Progenitor cell of endocrine pancreas (in vitro differentiated cells): ENCODE measurements around the gene C13orf42. TPM values are rescaled to one million over a fixed set of nuclear protein-coding genes. Genes with fewer than 3 reads are reported as not detected.

Source experiments
- DNase-seq: peaks from one replicate; pipeline ENCODE4 v3.0.0; 2021; ENCODE audit warnings: low spot score; ENCODE audit not compliant: unreplicated experiment
- H3K27ac Mint-ChIP-seq: 2 replicates; pipeline ENCODE4 v1.8.0; 2021; ENCODE audit warnings: mild to moderate bottlenecking, moderate library complexity, mixed read lengths
- H3K27me3 Mint-ChIP-seq: 2 replicates; pipeline ENCODE4 v1.8.0; 2021; ENCODE audit warnings: mixed read lengths
- H3K36me3 Mint-ChIP-seq: 2 replicates; pipeline ENCODE4 v1.8.0; 2022; ENCODE audit warnings: mixed read lengths; ENCODE audit not compliant: insufficient read depth
- H3K4me1 Mint-ChIP-seq: 2 replicates; pipeline ENCODE4 v1.8.0; 2021; ENCODE audit warnings: low read depth, mixed read lengths
- H3K4me3 Mint-ChIP-seq: 2 replicates; pipeline ENCODE4 v1.8.0; 2021; ENCODE audit warnings: low read depth, mild to moderate bottlenecking, moderate library complexity, mixed read lengths
- H3K9me3 Mint-ChIP-seq: 2 replicates; pipeline ENCODE4 v1.8.0; 2021; ENCODE audit warnings: low read depth, mixed read lengths
- total RNA-seq: library from RNA; stranded (reverse); gene quantifications from 2 replicates; pipeline ENCODE4 v1.2.1, GENCODE V29; 2021
- TF ChIP-seq, protein P1 (sequence below): fragments of 200-600 bp; sonication (generic); IDR thresholded peaks from one replicate; pipeline ENCODE4 v1.5.0; 2021; ENCODE audit warnings: antibody characterized with exemption, mild to moderate bottlenecking; ENCODE audit not compliant: unreplicated experiment

The C13orf42 gene
- total RNA-seq, 1 donor from 2014 or later: not detected

DNA sequence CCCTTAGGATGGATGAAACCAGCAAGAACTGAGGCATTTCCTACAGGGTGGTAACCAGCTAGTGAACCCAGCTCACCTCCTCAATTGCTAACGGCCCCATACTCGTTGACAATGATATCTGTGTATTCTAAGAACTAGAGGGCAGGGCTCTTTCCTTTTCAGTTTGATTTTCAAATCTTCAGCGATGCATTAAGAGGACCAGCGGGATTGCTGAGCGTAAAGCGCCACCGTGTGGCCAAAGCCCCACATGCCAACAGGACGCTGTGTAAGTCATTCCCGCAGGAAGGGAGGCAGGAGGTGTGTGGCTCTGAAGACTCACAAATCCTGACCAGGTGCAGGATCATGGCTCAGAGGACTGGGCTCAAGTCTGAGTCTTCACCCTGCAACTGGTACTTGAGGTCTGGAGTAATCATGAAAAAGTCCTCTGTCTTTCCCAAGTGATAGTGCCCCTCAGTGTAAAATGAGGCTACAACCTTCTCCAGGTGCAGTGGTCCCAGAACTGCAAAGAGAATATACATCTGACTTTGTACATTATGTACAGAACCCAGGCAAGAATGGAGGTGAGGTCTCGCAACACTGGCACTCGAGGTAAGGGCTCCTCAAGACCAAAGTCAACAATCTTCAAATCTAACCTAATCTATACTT is 40.9 kb downstream of the C13orf42 start:
- peak; percentile 76 for DNase-seq
- Mint-ChIP-seq H3K27ac (no peak overlapping the region), H3K27me3 (peaks cover 18% of the 10 kb centered on the region), H3K4me1 (no peaks in the 10 kb centered on the region), H3K9me3 (peaks cover 6% of the 10 kb centered on the region), H3K4me3 (no peak overlapping the region), H3K36me3 (no peaks in the 10 kb centered on the region)
- TF ChIP-seq, protein P1, sequence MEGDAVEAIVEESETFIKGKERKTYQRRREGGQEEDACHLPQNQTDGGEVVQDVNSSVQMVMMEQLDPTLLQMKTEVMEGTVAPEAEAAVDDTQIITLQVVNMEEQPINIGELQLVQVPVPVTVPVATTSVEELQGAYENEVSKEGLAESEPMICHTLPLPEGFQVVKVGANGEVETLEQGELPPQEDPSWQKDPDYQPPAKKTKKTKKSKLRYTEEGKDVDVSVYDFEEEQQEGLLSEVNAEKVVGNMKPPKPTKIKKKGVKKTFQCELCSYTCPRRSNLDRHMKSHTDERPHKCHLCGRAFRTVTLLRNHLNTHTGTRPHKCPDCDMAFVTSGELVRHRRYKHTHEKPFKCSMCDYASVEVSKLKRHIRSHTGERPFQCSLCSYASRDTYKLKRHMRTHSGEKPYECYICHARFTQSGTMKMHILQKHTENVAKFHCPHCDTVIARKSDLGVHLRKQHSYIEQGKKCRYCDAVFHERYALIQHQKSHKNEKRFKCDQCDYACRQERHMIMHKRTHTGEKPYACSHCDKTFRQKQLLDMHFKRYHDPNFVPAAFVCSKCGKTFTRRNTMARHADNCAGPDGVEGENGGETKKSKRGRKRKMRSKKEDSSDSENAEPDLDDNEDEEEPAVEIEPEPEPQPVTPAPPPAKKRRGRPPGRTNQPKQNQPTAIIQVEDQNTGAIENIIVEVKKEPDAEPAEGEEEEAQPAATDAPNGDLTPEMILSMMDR: peak; percentile 97

DNA sequence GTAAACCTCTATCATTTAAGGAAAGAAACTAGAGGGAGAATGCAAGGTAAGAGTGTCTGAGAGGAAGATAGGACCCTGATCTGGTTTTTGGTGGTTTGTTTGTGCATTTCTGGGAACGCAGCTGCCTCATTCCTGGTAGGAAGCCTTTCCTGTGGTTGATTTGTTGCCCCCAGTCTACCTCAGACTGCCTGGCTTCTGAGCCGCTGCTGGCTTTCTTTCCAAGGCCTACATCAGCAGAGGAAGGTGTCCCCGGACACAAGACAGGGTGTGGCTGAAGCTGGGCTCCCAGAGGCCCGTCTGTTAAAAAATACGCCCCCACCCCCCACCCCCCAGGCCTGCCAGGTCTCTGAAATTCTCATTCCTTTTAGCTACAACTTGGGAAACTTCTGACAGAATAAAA is 42.6 kb downstream of the C13orf42 start:
- TF ChIP-seq, protein P1: no peak
- no peak for DNase-seq
- Mint-ChIP-seq H3K4me3 (no peak overlapping the region), H3K27ac (no peak overlapping the region), H3K9me3 (no peaks in the 10 kb centered on the region), H3K4me1 (peaks cover 5% of the 10 kb centered on the region), H3K27me3 (peaks cover 22% of the 10 kb centered on the region), H3K36me3 (no peaks in the 10 kb centered on the region)

DNA sequence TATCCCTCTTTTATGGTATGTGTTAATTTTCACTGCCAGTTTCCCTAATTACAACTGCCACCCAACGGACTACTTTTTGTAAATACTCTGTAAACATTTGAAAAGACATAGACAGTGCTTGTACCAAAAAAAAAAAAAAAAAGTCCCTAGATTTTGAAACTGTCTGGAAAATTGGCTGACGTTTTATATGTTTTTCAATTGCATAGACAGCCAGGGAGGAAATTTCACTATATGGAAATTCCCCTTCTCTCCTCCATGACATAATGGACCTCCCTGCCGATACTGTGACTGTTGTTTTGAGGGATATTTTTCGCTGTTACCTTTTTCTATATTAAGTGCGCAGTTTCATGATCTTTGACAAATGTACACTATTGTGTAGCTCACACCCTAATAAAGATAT is 43.4 kb downstream of the C13orf42 start:
- H3K4me3 Mint-ChIP-seq: no peak overlapping the region
- H3K36me3 Mint-ChIP-seq: no peaks in the 10 kb centered on the region
- H3K9me3 Mint-ChIP-seq: no peaks in the 10 kb centered on the region
- DNase-seq: no peak
- H3K4me1 Mint-ChIP-seq: peaks cover 5% of the 10 kb centered on the region
- no peak overlapping the region for H3K27ac Mint-ChIP-seq
- TF ChIP-seq, protein P1: no peak
- peaks cover 22% of the 10 kb centered on the region for H3K27me3 Mint-ChIP-seq

DNA sequence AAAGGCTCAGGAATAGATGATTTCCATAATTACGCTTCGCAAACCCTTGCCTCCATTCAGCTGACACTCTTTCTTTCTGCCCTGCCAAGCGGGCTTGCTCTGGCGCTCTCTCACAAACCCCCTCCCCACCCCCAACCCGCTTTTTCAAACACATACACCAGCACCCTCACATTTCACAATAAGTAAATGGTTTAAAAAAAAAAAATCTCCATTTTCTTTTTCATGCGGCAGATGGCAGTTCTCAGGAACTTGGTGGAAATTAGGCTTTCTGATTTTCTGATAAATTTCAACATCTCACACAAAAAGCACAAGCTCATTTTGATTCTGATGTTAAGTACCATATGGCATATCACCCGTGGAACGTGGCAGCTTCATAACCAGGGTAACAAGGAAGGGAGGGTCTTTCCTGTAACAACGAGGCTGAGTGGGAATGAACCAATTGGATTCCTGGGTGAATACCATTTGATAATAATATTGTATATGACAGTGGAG is 43.8 kb downstream of the C13orf42 start:
- no peaks in the 10 kb centered on the region for H3K9me3 Mint-ChIP-seq
- DNase-seq: no peak
- peaks cover 5% of the 10 kb centered on the region for H3K4me1 Mint-ChIP-seq
- no peak overlapping the region for H3K27ac Mint-ChIP-seq
- H3K36me3 Mint-ChIP-seq: no peaks in the 10 kb centered on the region
- H3K27me3 Mint-ChIP-seq: peaks cover 22% of the 10 kb centered on the region
- no peak overlapping the region for H3K4me3 Mint-ChIP-seq
- TF ChIP-seq, protein P1: no peak

DNA sequence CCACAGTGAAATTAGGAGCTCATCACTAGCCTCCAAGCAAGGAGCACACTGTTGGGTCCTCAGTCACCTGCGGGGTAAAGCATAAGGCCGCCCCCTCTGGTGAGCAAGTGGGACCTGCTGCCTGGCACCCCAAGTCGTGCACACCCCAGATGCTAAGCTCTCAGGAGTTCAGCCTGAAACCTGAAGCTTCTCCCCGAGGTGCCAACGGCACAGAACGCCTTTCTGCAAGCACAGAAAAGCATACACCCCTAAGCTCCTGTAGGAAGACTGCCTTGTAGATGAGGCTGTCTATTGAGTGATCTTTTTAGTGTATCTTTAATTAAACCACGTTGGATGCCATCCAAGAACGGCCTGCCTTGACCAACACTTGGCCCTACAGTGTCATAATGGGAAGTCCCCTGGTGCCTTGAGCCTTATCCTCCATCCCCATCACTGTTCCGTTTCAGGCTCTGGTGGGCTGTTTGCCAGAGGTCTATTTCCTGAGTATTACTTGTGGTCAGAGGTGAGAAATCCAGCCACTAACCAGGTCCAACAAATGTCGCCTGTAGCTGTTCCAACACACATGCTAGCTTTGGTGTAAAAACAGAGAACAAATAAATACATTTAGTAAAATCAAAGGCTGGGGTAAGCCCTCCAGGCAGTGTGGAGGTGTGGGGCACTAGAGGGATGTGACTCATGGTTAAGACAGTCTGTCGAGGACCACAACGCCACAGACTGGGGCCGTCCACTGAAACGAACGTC is 44.8 kb downstream of the C13orf42 start:
- no peak for DNase-seq
- TF ChIP-seq, protein P1: no peak
- Mint-ChIP-seq H3K27me3 (peaks cover 17% of the 10 kb centered on the region), H3K9me3 (no peaks in the 10 kb centered on the region), H3K36me3 (no peaks in the 10 kb centered on the region), H3K4me1 (peaks cover 5% of the 10 kb centered on the region), H3K27ac (no peak overlapping the region), H3K4me3 (no peak overlapping the region)
